Measurements from ENCODE around the gene MTMR12.

DNA sequence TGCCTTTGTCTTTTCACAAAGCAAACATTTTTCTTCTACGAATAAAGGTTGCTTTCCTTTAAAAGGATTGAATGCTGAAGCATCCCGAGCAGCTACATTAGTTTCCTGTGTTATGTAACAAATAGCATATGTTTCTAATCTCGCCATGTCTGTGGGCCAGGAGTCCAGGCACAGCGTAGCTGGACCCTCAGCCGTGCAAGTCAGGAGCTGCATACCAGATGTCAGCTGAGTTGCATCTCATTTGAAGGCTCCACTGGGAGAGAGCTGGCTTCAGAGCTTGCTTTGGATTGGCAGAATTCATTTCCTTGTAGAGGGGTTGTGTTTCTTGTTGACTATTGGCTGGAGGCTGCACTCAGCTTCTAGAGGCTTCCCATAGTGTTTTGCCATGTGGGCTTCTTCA, 122.6 kb downstream of the MTMR12 start:
- TF ChIP-seq, protein P1, sequence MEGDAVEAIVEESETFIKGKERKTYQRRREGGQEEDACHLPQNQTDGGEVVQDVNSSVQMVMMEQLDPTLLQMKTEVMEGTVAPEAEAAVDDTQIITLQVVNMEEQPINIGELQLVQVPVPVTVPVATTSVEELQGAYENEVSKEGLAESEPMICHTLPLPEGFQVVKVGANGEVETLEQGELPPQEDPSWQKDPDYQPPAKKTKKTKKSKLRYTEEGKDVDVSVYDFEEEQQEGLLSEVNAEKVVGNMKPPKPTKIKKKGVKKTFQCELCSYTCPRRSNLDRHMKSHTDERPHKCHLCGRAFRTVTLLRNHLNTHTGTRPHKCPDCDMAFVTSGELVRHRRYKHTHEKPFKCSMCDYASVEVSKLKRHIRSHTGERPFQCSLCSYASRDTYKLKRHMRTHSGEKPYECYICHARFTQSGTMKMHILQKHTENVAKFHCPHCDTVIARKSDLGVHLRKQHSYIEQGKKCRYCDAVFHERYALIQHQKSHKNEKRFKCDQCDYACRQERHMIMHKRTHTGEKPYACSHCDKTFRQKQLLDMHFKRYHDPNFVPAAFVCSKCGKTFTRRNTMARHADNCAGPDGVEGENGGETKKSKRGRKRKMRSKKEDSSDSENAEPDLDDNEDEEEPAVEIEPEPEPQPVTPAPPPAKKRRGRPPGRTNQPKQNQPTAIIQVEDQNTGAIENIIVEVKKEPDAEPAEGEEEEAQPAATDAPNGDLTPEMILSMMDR (IDR thresholded peaks at IDR 0.05) = no peak
- TF ChIP-seq POLR2A (IDR thresholded peaks at IDR 0.05) = no peak
- peak; percentile 18 for TF ChIP-seq POLR2AphosphoS5 (IDR thresholded peaks at IDR 0.05)

All from prostate gland (tissue), 2 donors.